Measurements from ENCODE around the gene SLC43A1.

DNA sequence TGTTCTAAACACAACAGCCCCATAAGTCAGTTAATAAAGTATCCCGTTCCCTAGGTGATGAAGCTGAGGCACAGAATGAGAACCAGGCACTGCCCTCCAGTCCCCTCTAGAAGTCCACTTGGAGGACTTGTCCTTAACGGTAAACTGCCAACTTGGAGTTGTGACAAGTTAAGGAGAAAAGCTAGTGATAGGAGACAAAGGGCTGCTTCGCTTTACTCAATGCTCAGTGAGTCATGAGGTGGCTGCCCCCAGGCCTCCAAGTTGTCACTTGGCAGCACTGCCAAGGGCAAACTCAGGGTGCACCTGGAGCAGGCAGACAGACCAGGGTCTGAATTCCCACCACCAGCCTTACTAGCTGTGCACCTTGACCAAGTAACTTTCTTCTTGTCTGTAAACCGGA, 13.5 kb downstream of the SLC43A1 start:
- no peak for TF ChIP-seq POLR2A (IDR thresholded peaks at IDR 0.05)
- TF ChIP-seq, protein P1, sequence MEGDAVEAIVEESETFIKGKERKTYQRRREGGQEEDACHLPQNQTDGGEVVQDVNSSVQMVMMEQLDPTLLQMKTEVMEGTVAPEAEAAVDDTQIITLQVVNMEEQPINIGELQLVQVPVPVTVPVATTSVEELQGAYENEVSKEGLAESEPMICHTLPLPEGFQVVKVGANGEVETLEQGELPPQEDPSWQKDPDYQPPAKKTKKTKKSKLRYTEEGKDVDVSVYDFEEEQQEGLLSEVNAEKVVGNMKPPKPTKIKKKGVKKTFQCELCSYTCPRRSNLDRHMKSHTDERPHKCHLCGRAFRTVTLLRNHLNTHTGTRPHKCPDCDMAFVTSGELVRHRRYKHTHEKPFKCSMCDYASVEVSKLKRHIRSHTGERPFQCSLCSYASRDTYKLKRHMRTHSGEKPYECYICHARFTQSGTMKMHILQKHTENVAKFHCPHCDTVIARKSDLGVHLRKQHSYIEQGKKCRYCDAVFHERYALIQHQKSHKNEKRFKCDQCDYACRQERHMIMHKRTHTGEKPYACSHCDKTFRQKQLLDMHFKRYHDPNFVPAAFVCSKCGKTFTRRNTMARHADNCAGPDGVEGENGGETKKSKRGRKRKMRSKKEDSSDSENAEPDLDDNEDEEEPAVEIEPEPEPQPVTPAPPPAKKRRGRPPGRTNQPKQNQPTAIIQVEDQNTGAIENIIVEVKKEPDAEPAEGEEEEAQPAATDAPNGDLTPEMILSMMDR (IDR thresholded peaks at IDR 0.05): no peak

Measured in esophagus squamous epithelium (tissue), 4 donors.